K562 (cell line): ENCODE data around the gene HNRNPLL. TPM values are rescaled to one million over a fixed set of nuclear protein-coding genes. Genes with fewer than 3 reads are reported as not detected.

Experiments used
- ARID1B ChIP-seq: fragments of 450-650 bp; IDR thresholded peaks from 2 replicates; pipeline ENCODE4 v1.6.1; 2016; ENCODE audit warnings: antibody characterized with exemption, mild to moderate bottlenecking, inconsistent platforms
- CEBPB ChIP-seq: fragments of 450-650 bp; IDR thresholded peaks from 2 replicates; pipeline ENCODE4 v1.6.1; 2016; ENCODE audit warnings: missing genetic modification characterization, missing compliant biosample characterization
- ETV1 ChIP-seq: fragments of 450-650 bp; conservative IDR thresholded peaks from 2 replicates; pipeline ENCODE4 v1.6.1; 2016; ENCODE audit warnings: missing genetic modification characterization, control low read depth, low read depth, missing compliant biosample characterization
- FIP1L1 ChIP-seq: fragments of 200-400 bp; formaldehyde crosslinking; IDR thresholded peaks from 2 replicates; pipeline ENCODE4 v1.6.1; 2018; ENCODE audit warnings: mild to moderate bottlenecking, low read depth, low read length; ENCODE audit not compliant: poor library complexity, severe bottlenecking
- FOXK2 ChIP-seq, 2 experiments: fragments of 450-650 bp; IDR thresholded peaks in 1 of 2; conservative IDR thresholded peaks in 1 of 2; 2 replicates each; pipeline ENCODE4 v1.6.1; 2016; ENCODE audit warnings: low read depth in 2 of 2, mild to moderate bottlenecking in 1 of 2
- MECOM ChIP-seq: fragments of 250-450 bp; sonication (Bioruptor Pico); IDR thresholded peaks from 2 replicates; pipeline ENCODE4 v1.8.0; 2022; ENCODE audit warnings: inconsistent platforms
- PBX2 ChIP-seq, 2 experiments: IDR thresholded peaks in 1 of 2; conservative IDR thresholded peaks in 1 of 2; 2 replicates each; pipeline ENCODE4 v1.6.1; 2016; ENCODE audit warnings: low read depth in 2 of 2, mild to moderate bottlenecking in 1 of 2, missing compliant biosample characterization in 1 of 2, missing genetic modification characterization in 1 of 2, moderate library complexity in 1 of 2
- RBM25 ChIP-seq: fragments of 200-400 bp; formaldehyde crosslinking; IDR thresholded peaks from 2 replicates; pipeline ENCODE4 v1.6.1; 2018; ENCODE audit warnings: low read length, low read depth, moderate library complexity; ENCODE audit not compliant: severe bottlenecking
- SMARCA4 ChIP-seq: fragments of 450-650 bp; IDR thresholded peaks from 2 replicates; pipeline ENCODE4 v1.6.1; 2016
- SMARCC2 ChIP-seq: fragments of 450-650 bp; IDR thresholded peaks from 2 replicates; pipeline ENCODE4 v1.6.1; 2017; ENCODE audit warnings: antibody characterized with exemption, moderate library complexity, mild to moderate bottlenecking, low read depth
- SRSF1 ChIP-seq: fragments of 200-400 bp; formaldehyde crosslinking; IDR thresholded peaks from 2 replicates; pipeline ENCODE4 v1.6.1; 2017; ENCODE audit warnings: mild to moderate bottlenecking, low read depth, low read length, moderate library complexity
- ZBTB33 ChIP-seq: sonication (generic); formaldehyde crosslinking; IDR thresholded peaks from 2 replicates; pipeline ENCODE4 v1.8.1; 2023; ENCODE audit warnings: mild to moderate bottlenecking, missing genetic modification reagents
- ZNF592 ChIP-seq: fragments of 450-650 bp; IDR thresholded peaks from 2 replicates; pipeline ENCODE4 v1.6.1; 2017; ENCODE audit warnings: antibody characterized with exemption, mild to moderate bottlenecking
- ZNF639 ChIP-seq, 2 experiments: fragments of 200-800 bp in 1 of 2; sonication (Bioruptor generic) in 1 of 2; sonication (generic) in 1 of 2; formaldehyde crosslinking in 1 of 2; IDR thresholded peaks in 1 of 2; conservative IDR thresholded peaks in 1 of 2; 2 replicates each; pipeline versions ENCODE4 v1.5.0 to v1.6.1; 2016 to 2020; ENCODE audit warnings: missing compliant biosample characterization in 1 of 2, missing genetic modification characterization in 1 of 2, missing genetic modification reagents in 1 of 2
- polyA plus RNA-seq, 8 experiments: library from polyadenylated mRNA; depleted of rRNA in 4 of 8; stranded (reverse) in 5 of 8; unstranded in 3 of 8; fragments of >200 nt; fragmentation: Nextera tagmentation in 2 of 8; fragmentation: Illumina TruSeq in 1 of 8; extraction: Ambion mirVana in 2 of 8; extraction: Trizol in 1 of 8; gene quantifications; 2 replicates each; pipeline versions ENCODE4 v1.2.1 to v1.2.3, GENCODE V29; 2011 to 2014; ENCODE audit warnings: inconsistent platforms in 1 of 8, missing spikeins in 1 of 8
- total RNA-seq, 7 experiments: library from RNA; depleted of rRNA in 6 of 7; stranded (reverse); fragments of >200 nt in 6 of 7; fragmentation: Illumina TruSeq in 2 of 7; extraction: Trizol in 2 of 7; gene quantifications; 2 replicates each; pipeline versions ENCODE4 v1.2.1 to v1.2.3, GENCODE V29; 2011 to 2021; ENCODE audit warnings: low replicate concordance in 1 of 7

The HNRNPLL gene
- total and polyA plus RNA-seq, 9 of the 15 experiments (the other 6 are each of a cell fraction or from before 2014, with no cell fraction given): 19.8 to 135 (median 57.8) TPM

GRCh38 chr2:38514603-38515154 is 88.0 kb downstream of the HNRNPLL start (continued):
- TF ChIP-seq ZNF639 (CRISPR knock-in tag; conservative IDR thresholded peaks at IDR 0.05 in 1 of 2, IDR thresholded peaks at IDR 0.05 in 1 of 2): peak in 1 of 2 experiments; percentile 36; a peak in 1 of 4 replicates
- peak; percentile 83 for TF ChIP-seq CEBPB (tag)
- no peak for TF ChIP-seq FOXK2 (conservative IDR thresholded peaks at IDR 0.05 in 1 of 2, IDR thresholded peaks at IDR 0.05 in 1 of 2; ENCODE audit: low read depth in 2 of 2)
- 0 out of 2 replicates have a peak, but pooled peaks have one; percentile 12 for TF ChIP-seq SMARCC2
- TF ChIP-seq MECOM (CRISPR knock-in tag): 0 out of 2 replicates have a peak, but pooled peaks have one; percentile 32
- TF ChIP-seq ZNF592: peak; percentile 16; the same call in 1 of the 2 replicates
- peak; percentile 54; the same call in 1 of the 2 replicates for TF ChIP-seq ETV1 (tag)
- TF ChIP-seq ARID1B: peak; percentile 33; the same call in 1 of the 2 replicates
- no peak for TF ChIP-seq SRSF1
- TF ChIP-seq RBM25: no peak
- TF ChIP-seq ZBTB33 (CRISPR knock-in tag): 0 out of 2 replicates have a peak, but pooled peaks have one; percentile 13
- TF ChIP-seq SMARCA4: peak; percentile 61; the same call in 1 of the 2 replicates
- TF ChIP-seq PBX2 (CRISPR knock-in tag; IDR thresholded peaks at IDR 0.05; ENCODE audit: low read depth): no peak
- TF ChIP-seq PBX2 (tag; conservative IDR thresholded peaks at IDR 0.05; ENCODE audit: low read depth): peak; percentile 38
- no peak for TF ChIP-seq FIP1L1
